Hepatocyte (in vitro differentiated cells): ENCODE results near the gene GLYATL3.

Experiments
- CTCF ChIP-seq: fragments of 200-600 bp; sonication (generic); IDR thresholded peaks from 2 replicates; pipeline ENCODE4 v1.5.1; 2016; ENCODE audit warnings: antibody characterized with exemption, mild to moderate bottlenecking; ENCODE audit not compliant: poor library complexity
- EZH2phosphoT487 ChIP-seq: fragments of 200-600 bp; sonication (generic); IDR thresholded peaks from one replicate; pipeline ENCODE4 v1.6.1; 2018; ENCODE audit warnings: antibody characterized with exemption, mild to moderate bottlenecking, low read depth, moderate library complexity; ENCODE audit not compliant: unreplicated experiment, severe bottlenecking

- TF ChIP-seq CTCF (no peak), EZH2phosphoT487 (no peak)
Measured at GRCh38 chr6:49464691-49465090, 35.0 kb upstream of the GLYATL3 start.
